ENCODE results near the gene TTC23.

Gene TTC23

DNA sequence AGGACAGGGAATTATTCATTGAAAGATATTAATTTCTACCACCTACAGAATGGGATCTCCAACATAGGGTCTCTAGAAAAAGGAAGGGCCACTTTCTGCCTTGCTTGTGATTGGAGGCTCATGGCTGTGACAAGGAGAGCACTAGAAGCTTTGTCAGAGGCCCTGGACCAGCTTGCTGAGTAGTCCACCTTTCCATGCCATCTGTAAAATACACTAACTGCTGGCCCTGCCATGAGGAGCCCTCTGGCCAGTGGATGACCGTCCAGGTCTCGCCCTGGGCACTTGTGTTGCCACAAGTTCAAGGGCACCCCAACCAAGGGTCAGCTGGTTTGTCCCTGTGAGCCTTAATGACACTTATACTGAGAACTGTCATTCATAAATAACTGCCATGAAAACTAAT, 146.1 kb downstream of the TTC23 start:
- no peak overlapping the region for H3K4me3 ChIP-seq (ENCODE audit: low read length)
- TF ChIP-seq, protein P1, sequence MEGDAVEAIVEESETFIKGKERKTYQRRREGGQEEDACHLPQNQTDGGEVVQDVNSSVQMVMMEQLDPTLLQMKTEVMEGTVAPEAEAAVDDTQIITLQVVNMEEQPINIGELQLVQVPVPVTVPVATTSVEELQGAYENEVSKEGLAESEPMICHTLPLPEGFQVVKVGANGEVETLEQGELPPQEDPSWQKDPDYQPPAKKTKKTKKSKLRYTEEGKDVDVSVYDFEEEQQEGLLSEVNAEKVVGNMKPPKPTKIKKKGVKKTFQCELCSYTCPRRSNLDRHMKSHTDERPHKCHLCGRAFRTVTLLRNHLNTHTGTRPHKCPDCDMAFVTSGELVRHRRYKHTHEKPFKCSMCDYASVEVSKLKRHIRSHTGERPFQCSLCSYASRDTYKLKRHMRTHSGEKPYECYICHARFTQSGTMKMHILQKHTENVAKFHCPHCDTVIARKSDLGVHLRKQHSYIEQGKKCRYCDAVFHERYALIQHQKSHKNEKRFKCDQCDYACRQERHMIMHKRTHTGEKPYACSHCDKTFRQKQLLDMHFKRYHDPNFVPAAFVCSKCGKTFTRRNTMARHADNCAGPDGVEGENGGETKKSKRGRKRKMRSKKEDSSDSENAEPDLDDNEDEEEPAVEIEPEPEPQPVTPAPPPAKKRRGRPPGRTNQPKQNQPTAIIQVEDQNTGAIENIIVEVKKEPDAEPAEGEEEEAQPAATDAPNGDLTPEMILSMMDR (conservative IDR thresholded peaks at IDR 0.05; ENCODE audit: low read depth, low read length) = no peak
- DNase-seq (ENCODE audit: low read depth) = no peak

GRCh38 chr15:99102332-99103235, 146.8 kb downstream of the TTC23 start:
- TF ChIP-seq, protein P1 (conservative IDR thresholded peaks at IDR 0.05; ENCODE audit: low read depth, low read length) = no peak
- DNase-seq (ENCODE audit: low read depth) = no peak

GRCh38 chr15:99101501-99101900, 147.9 kb downstream of the TTC23 start:
- no peak overlapping the region for H3K4me3 ChIP-seq (ENCODE audit: low read length)
- TF ChIP-seq, protein P1 (conservative IDR thresholded peaks at IDR 0.05; ENCODE audit: low read depth, low read length) = no peak
- no peak for DNase-seq (ENCODE audit: low read depth)

More at GRCh38 chr15:99102332-99103235, 146.8 kb downstream of the TTC23 start:
- no peak overlapping the region for H3K4me3 ChIP-seq (ENCODE audit: low read length)

DNA sequence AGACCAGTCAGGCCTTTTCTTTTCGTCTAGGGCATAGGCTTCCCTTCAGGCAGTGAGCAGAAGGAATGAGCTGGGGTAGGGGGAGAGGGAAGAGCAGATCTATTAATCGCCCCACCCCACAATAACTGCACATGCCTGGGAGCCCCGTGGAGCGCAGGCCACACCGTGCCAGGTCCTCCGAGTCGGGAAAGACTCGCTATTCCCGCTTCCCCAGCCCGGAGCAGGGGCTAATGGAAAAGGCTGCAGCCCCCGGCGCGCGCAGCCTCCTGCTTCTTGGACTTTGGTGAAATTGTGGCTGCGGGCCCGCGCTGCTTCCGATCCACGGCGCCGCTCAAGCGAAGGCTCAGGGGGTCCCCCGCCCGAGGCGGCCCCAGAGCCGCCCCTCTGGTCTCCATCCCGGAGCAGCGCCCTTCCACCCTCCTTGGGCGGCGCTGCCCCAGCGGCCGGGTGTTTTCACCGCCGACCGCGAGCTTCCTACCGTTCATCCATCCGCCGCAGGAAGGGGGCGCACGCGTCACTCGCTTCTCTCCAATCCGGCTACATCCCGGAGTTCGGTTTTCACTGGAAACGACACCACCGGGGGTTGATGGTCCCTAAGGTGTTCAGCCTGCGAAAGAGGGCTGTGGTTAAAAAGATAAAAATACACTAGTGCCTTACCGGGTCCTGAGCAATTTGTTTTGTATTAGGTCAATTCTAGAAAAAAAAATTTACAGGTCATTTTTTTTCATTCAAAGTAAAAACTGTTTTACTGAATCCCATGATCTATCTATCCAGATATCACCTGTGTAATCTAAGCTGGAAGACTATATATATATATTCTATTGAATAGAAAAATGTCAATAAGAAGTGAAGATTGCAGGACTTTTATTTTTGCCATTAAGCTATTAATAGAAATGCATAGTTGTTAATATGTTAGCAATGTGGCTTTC, 148.9 kb downstream of the TTC23 start:
- H3K4me3 ChIP-seq (ENCODE audit: low read length) = peak overlapping the region; percentile 46
- TF ChIP-seq, protein P1 (conservative IDR thresholded peaks at IDR 0.05; ENCODE audit: low read depth, low read length) = peak; percentile 86

DNA sequence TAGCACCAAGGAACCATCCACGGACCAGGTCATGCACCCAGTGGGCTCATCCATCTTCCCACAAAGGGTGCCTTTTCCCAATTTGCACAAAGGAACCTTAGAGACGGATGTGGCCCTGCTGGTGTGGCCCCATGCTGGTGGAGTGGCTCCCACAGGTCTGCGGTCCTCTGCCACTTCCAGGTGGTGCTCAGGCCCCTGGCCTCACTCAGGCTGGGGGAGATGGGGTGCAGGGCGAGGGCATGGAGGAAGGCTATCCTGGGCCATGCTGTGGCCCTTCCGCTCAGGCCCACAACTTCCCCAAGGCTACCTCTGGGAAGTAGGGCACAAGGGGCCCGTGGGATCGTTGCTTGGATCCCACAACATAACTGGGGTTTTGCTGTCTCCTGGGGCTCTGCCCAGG, 149.7 kb downstream of the TTC23 start:
- DNase-seq (ENCODE audit: low read depth) = no peak
- H3K4me3 ChIP-seq (ENCODE audit: low read length) = no peak overlapping the region
- TF ChIP-seq, protein P1 (conservative IDR thresholded peaks at IDR 0.05; ENCODE audit: low read depth, low read length) = no peak

More for the DNA sequence above, 148.9 kb downstream of the TTC23 start:
- no peak for DNase-seq (ENCODE audit: low read depth)

GRCh38 chr15:99098991-99099390, 150.4 kb downstream of the TTC23 start:
- H3K4me3 ChIP-seq (ENCODE audit: low read length) = no peak overlapping the region
- TF ChIP-seq, protein P1 (conservative IDR thresholded peaks at IDR 0.05; ENCODE audit: low read depth, low read length) = no peak
- DNase-seq (ENCODE audit: low read depth) = no peak
